Measurements from ENCODE around the gene PLEKHO1. TPM values are rescaled to one million over a fixed set of nuclear protein-coding genes. Genes with fewer than 3 reads are reported as not detected.

PLEKHO1 gene
- total and polyA plus RNA-seq, 2 of the 4 experiments (the other 2 are of a cell fraction): 51.4 to 56.0 TPM

- H2AK5ac ChIP-seq (ENCODE audit: low read depth, low read length): no peak overlapping the region
- no peak overlapping the region for H2BK120ac ChIP-seq (ENCODE audit: low read depth, low read length)
- ATAC-seq (ENCODE audit: low read depth) (no peak), DNase-seq (no peak)
- no peak overlapping the region for H2AFZ ChIP-seq (replicated peaks; ENCODE audit: low read length, poor library complexity)
- H4K20me1 ChIP-seq (ENCODE audit: insufficient read depth, low read length): no peaks in the 10 kb centered on the region
- BruUV-seq (replicated peaks): no TSS peak
- WGBS, 2 experiments (ENCODE audit: extremely low coverage in 2 of 2, insufficient read length in 1 of 2): no CpG with 5 or more reads among the region's 1 CpG
- no peak overlapping the region for H2BK15ac ChIP-seq (ENCODE audit: low read depth, low read length)
- no peaks in the 10 kb centered on the region; a peak in 1 of 4 replicates for H3K79me1 ChIP-seq (ENCODE audit: low read depth in 1 of 2, low read length in 2 of 2)
- dilution Hi-C loops (cut with HindIII; ENCODE audit: low sequenced_read_pairs, unreplicated experiment) (no loop called here), intact Hi-C loops (cut with micrococcal nuclease) (no loop called here), in situ Hi-C loops (cut with MboI; ENCODE audit: low sequenced_read_pairs) (no loop called here)
- H3K9me1 ChIP-seq (ENCODE audit: insufficient read depth, low read length): no peaks in the 10 kb centered on the region
- no peak overlapping the region for H2BK5ac ChIP-seq (ENCODE audit: low read depth, low read length, poor library complexity, severe bottlenecking)
- TF ChIP-seq POLR2A (IDR thresholded peaks at IDR 0.05; ENCODE audit: low read depth, low read length) (no peak), BHLHE40 (IDR thresholded peaks at IDR 0.05; ENCODE audit: low read depth, low read length) (no peak), FOS (IDR thresholded peaks at IDR 0.05; ENCODE audit: low read depth, low read length) (no peak), RCOR1 (IDR thresholded peaks at IDR 0.05; ENCODE audit: insufficient replicate concordance, low read length) (no peak), ELK1 (IDR thresholded peaks at IDR 0.05; ENCODE audit: borderline replicate concordance, low read depth, low read length) (no peak), NFE2L2 (IDR thresholded peaks at IDR 0.05; ENCODE audit: low read depth, low read length) (no peak)
- TF ChIP-seq, protein P1, sequence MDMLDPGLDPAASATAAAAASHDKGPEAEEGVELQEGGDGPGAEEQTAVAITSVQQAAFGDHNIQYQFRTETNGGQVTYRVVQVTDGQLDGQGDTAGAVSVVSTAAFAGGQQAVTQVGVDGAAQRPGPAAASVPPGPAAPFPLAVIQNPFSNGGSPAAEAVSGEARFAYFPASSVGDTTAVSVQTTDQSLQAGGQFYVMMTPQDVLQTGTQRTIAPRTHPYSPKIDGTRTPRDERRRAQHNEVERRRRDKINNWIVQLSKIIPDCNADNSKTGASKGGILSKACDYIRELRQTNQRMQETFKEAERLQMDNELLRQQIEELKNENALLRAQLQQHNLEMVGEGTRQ (IDR thresholded peaks at IDR 0.05; ENCODE audit: low read depth, low read length): no peak
- H3K4me1 ChIP-seq (ENCODE audit: control insufficient read depth, insufficient read depth, low read length): no peaks in the 10 kb centered on the region
- no peak overlapping the region for H3K23ac ChIP-seq (ENCODE audit: low read depth, low read length)
- H3K14ac ChIP-seq (replicated peaks; ENCODE audit: low read depth, low read length): no peak overlapping the region
- H3K27ac ChIP-seq (ENCODE audit: insufficient read depth, low read length): no peak overlapping the region
- H3K18ac ChIP-seq (ENCODE audit: low read depth, low read length): no peak overlapping the region
- no peak overlapping the region for H2BK20ac ChIP-seq (ENCODE audit: low read depth, low read length)
- H3K56ac ChIP-seq (ENCODE audit: extremely low read depth, insufficient read depth, low read length): no peak overlapping the region
- H4K8ac ChIP-seq (ENCODE audit: low read depth in 2 of 2, low read length in 2 of 2): no peak overlapping the region
- no peak overlapping the region for H3K4me2 ChIP-seq (ENCODE audit: low read depth, low read length)
- H2AK9ac ChIP-seq (replicated peaks; ENCODE audit: low read depth, low read length, poor library complexity): no peak overlapping the region
- no peak overlapping the region for H4K91ac ChIP-seq (ENCODE audit: insufficient read depth, low read depth, low read length)
- CTCF ChIA-PET: no interaction called here
- peaks cover 3% of the 10 kb centered on the region for H3K9me3 ChIP-seq (ENCODE audit: control insufficient read depth, insufficient read depth, low read length)
- peaks cover 5% of the 10 kb centered on the region for H3K36me3 ChIP-seq (ENCODE audit: control insufficient read depth, insufficient read depth, low read length)
- no peaks in the 10 kb centered on the region for H3K27me3 ChIP-seq (ENCODE audit: control insufficient read depth, insufficient read depth, low read length)
- no peak overlapping the region for H3K9ac ChIP-seq (ENCODE audit: low read depth, low read length)
- H3K4me3 ChIP-seq (ENCODE audit: insufficient read depth, low read depth, low read length): no peak overlapping the region
- POLR2A ChIA-PET (ENCODE audit: unreplicated experiment): no interaction called here
- no peak overlapping the region for H4K5ac ChIP-seq (ENCODE audit: low read depth, low read length)
- H3K4ac ChIP-seq (ENCODE audit: low read depth, low read length): no peak overlapping the region
These were observed 34.6 kb upstream of the PLEKHO1 start for GRCh38 chr1:150115121-150115520.
